LNCaP clone FGC (cell line): ENCODE data around the gene OR4Q3.
"Not testable (repeated sequence)": the region's sequence is repeated elsewhere in the genome, so short reads cannot be mapped to it uniquely, and the experiment has no call there.

Source experiments
- DNase-seq: peaks from one replicate; pipeline ENCODE4 v3.0.0-alpha.2; 2011; ENCODE audit warnings: low read depth
- H3K4me3 ChIP-seq: 2 replicates; pipeline ENCODE4 v1.5.1; 2011; ENCODE audit warnings: mild to moderate bottlenecking, low read depth, low read length, control low read depth
- TF ChIP-seq, protein P1 (sequence below): IDR thresholded peaks from 2 replicates; pipeline ENCODE4 v1.5.1; 2012; ENCODE audit warnings: mild to moderate bottlenecking; ENCODE audit not compliant: control insufficient read depth, insufficient read depth; ENCODE audit errors: extremely low read depth

Gene OR4Q3

DNA sequence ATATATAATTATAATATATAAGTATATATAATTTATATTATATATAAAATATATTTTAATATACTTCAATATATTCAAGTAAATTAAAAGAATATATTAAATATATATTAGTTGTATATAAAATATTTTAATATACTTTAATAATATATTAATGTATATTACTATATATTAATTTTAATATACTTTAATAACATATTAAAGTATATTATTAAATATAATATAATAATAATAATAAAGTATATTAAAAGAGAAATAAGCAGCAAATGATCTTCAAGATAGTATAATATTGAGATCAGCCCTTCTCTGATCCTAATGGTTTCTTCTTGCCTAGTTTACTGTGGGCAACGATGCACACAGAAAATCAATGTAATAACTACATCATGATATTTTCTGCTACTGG lies 32.2 kb downstream of the OR4Q3 start:
- H3K4me3 ChIP-seq: no peak overlapping the region
- TF ChIP-seq, protein P1, sequence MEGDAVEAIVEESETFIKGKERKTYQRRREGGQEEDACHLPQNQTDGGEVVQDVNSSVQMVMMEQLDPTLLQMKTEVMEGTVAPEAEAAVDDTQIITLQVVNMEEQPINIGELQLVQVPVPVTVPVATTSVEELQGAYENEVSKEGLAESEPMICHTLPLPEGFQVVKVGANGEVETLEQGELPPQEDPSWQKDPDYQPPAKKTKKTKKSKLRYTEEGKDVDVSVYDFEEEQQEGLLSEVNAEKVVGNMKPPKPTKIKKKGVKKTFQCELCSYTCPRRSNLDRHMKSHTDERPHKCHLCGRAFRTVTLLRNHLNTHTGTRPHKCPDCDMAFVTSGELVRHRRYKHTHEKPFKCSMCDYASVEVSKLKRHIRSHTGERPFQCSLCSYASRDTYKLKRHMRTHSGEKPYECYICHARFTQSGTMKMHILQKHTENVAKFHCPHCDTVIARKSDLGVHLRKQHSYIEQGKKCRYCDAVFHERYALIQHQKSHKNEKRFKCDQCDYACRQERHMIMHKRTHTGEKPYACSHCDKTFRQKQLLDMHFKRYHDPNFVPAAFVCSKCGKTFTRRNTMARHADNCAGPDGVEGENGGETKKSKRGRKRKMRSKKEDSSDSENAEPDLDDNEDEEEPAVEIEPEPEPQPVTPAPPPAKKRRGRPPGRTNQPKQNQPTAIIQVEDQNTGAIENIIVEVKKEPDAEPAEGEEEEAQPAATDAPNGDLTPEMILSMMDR: no peak
- DNase-seq: no peak

DNA sequence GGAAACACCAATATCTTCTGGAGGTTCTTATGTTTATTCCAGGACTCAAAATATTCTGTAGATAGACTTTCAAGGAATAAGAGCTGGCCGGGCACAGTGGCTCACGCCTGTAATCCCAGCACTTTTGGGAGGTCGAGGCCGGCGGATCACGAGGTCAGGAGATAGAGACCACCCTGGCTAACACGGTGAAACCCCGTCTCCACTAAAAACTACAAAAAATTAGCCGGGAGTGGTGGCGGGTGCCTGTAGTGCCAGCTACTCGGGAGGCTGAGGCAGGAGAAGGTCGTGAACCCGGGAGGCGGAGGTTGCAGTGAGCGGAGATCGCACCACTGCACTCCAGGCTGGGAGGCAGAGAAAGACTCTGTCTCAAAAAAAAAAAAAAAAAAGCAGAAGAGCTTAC lies 42.5 kb downstream of the OR4Q3 start:
- H3K4me3 ChIP-seq, DNase-seq: not testable (repeated sequence)

- not testable (repeated sequence) for H3K4me3 ChIP-seq, DNase-seq
These were observed 43.9 kb downstream of the OR4Q3 start for GRCh38 chr14:19787318-19787717.

DNA sequence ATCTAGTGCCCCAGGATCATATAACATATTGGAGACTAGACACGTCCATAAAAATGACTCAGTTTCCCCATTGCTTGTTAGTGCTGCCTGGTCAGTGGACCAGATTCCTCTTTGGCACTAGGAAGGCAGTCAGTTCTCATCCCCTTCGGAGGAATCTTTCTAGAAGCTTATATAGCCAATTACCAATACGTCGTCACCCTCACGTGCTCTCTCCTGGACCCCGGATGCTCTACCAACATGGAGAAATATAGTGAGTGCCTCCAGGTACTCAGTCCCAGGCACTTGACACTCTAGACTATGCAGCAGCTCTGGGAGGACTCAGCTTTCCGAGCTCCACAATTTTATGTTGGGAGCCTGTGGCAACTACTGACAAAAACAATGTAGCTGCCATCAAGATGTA lies 44.8 kb downstream of the OR4Q3 start:
- not testable (repeated sequence) for DNase-seq, H3K4me3 ChIP-seq

- DNase-seq, H3K4me3 ChIP-seq: not testable (repeated sequence)
- TF ChIP-seq, protein P1: peak; percentile 26; the same call in 1 of the 2 replicates
These were observed 53.2 kb downstream of the OR4Q3 start for GRCh38 chr14:19796520-19797108.
